NCI-H1436 (cell line): ENCODE measurements around the gene TMEM209.
"Not testable (repeated sequence)": the region's sequence is repeated elsewhere in the genome, so short reads cannot be mapped to it uniquely, and the experiment has no call there.

Experiments
- DNase-seq: peaks from one replicate; lab custom pipeline; 2025; lab: John Stamatoyannopoulos, UW

Gene TMEM209

GRCh38 chr7:130205084-130205947, at the start of gene TMEM209:
TSS of gene TMEM209 (minus strand) at chr7:130205406. CDS start at chr7:130205375, 31 bp downstream.
- DNase-seq: peak; percentile 98

- no peak for DNase-seq
Measured at GRCh38 chr7:130254555-130254954, 49.3 kb upstream of the TMEM209 start.

DNA sequence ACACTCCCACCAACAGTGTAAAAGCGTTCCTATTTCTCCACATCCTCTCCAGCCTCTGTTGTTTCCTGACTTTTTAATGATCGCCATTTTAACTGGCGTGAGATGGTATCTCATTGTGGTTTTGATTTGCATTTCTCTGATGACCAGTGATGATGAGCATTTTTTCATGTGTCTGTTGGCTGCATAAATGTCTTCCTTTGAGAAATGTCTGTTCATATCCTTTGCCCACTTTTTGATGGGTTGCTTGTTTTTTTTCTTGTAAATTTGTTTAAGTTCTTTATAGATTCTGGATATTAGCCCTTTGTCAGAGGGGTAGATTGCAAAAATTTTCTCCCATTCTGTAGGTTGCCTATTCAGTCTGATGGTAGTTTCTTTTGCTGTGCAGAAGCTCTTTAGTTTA, 44.4 kb upstream of the TMEM209 start:
- DNase-seq: not testable (repeated sequence)

GRCh38 chr7:130248842-130249241, 43.6 kb upstream of the TMEM209 start:
- not testable (repeated sequence) for DNase-seq

DNA sequence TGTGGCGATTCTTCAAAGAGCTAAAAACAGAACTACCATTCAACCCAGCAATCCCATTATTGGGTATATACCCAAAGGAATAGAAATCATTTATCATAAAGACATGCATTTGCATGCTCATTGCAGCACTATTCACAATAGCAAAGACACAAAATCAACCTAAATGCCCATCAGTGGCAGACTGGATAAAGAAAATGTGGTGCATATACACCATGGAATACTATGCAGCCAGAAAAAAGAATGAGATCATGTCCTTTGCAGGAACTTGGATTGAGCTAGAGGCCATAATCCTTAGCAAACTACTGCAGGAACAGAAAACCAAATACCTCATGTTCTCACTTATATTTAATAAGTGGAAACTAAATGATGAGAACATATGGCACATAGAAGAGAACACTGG, 41.3 kb upstream of the TMEM209 start:
- DNase-seq: not testable (repeated sequence)

DNA sequence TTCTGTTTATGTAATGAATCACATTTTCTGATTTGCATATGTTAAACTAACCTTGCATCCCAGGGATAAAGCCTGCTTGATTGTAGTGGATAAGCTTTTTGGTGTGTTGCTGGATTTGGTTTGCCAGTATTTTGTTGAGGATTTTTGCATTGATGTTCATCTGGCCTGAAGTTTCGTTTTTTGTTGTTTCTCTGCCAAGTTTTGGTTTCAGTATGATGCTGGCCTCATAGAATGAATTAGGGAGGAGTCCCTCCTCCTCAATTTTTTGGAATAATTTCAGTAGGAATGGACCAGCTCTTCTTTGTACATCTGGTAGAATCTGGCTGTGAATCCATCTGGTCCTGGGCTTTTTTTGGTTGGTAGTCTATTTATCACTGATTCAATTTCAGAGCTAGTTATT, 38.3 kb upstream of the TMEM209 start:
- not testable (repeated sequence) for DNase-seq

DNA sequence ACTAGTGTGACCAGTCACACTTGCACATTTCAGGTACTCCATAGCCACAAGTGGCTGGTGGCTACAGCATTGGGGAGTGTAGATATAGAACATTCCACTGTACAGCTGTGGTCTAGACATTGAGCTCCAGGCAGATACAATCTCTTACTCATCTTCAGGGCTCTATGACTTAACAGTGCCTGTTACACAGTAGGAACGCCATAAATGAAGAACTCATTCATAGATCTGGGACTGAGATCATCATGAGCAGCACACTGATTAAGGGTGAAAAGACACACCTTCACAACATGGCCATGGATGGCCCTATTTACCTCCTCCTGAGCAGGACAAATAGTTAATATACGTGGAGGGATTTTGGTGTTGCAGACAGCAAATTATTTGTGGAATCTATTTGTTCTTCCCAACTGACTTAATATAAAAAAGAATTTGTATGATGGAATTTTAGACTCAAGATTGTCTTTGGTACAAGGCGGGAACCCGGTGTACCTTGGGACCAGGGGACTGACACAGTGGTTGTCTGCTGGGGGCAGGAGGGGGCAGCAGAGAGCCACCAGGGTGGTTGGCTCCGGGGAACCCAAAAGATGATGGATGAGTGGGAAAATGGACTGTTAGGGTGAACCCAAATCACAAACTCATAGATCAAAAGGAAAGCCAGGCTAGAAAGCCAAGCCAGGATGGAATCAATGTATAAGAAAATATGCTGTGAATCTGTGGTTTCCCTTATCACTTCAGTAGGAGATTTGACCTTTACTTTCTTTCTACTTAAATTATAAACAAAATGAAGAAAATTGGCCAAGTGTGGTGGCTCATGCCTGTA, 37.2 kb upstream of the TMEM209 start:
- peak; percentile 28 for DNase-seq

- no peak for DNase-seq
Measured at GRCh38 chr7:130240240-130240639, 35.0 kb upstream of the TMEM209 start.

DNA sequence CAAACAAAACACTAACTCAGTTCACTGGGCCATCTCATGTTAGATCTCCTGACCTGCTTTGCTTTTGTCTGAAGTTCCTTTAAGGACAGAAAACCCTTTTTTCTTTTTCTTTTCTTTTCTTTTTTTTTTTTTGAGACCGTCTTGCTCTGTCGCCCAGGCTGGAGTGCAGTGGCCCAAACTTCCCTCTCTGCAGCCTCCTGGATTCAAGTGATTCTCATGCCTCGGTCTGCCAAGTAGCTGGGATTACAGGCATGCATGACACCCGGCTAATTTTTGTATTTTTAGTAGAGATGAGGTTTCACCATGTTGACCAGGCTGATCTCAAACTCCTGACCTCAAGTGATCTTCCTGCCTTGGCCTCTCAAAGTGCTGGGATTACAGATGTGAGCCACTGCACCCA, 31.2 kb upstream of the TMEM209 start:
- not testable (repeated sequence) for DNase-seq

DNA sequence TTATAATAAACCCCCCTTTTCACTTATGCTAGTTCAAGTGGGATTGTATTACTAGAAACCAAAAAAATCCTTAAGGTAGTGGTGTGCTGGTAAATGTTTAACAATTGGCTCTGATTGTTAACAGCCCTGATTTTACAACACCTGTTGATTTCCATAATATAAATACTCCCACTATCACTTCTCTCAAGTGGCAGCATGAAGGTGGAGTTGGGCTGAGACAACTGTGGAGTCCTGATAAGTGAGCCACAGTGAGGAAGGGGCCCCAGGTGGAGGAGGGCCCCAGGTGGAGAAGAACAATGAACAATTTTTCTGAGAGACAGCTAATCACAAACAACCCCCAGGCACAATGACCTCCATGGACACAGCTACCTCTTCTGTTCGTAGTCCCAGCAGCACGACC, 28.9 kb upstream of the TMEM209 start:
- no peak for DNase-seq

DNA sequence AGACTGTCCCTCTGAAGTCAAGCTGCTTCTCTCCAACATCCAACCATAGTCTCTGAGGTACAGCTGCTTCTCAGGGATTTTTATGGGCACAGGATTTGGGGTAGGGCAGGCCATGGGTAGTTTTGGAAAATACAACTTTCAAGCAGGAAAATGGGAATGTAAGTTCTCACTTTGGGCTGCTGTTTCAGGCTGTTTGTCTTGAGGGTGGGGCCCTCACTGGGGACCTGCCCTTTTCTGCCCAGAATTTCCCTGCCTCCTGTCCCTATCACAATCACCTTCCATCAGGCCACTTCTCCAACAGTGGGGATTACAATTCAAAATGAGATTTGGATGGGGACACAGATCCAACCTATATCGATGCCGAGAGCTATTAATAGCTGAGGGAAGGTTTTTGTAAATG, 27.0 kb upstream of the TMEM209 start:
- DNase-seq: no peak

DNA sequence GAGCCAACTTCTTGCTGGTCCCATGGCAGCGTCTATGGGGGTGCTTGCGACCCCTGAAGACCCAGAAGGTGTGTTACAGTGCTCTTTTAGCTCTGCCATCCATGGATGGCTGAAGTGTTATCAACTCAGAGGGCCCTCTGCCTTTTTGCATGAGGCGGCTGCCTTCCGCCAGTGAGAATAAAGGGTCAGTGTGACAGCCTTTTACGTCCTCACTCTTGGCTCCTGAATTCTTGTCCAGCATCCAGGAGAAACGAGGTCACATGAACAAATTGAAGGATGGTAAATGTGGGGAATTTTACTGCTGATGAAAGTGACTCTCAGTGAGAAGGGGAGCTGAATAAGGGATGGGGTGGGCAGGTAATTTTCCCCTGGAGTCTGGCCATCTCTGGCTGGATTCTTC, 26.6 kb upstream of the TMEM209 start:
- no peak for DNase-seq

DNA sequence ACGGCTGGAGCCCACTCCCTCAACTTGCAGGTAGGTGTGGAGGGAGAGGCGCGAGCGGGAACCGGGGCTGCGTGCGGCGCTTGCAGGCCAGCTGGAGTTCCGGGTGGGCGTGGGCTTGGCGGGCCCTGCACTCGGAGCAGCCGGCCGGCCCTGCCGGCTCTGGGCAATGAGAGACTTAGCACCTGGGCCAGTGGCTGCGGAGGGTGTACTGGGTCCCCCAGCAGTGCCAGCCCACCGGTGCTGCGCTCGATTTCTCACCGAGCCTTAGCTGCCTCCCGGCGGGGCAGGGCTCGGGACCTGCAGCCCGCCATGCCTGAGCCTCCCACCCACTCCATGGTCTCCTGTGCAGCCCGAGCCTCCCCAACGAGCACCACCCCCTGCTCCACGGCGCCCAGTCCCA, 24.8 kb upstream of the TMEM209 start:
- not testable (repeated sequence) for DNase-seq

DNA sequence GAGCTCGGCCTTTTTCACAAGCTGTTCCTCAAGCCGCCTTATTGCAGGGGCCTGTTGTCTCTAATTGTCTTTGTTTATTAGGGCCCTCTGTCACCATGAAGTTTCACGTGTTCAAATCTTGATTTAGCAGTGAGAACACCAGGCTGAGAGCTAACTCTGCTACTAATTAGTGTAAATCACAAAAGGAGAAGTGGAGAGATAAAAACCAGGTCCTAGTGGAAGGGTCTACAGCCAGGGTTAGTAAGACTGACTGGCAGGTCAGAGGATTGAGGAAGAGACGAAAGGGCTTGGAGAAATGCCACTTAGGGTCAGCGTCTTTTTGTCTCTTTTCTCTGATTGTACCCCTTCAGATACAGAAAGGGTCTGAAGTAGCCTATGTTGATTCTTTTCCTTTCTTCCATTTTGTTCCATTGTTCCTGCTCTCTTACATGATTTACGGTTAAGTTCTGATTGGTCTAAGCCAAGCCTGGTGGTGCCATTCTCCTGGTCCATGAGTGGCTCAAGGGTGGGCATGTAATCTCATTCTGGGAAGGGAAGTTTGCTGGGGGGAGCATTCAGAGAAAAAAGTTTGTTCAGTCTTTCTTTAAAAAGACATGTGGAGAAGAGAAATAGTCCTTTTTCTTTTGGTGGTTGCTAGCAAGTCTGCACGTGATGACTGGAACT, 23.8 kb upstream of the TMEM209 start:
- DNase-seq: no peak

DNA sequence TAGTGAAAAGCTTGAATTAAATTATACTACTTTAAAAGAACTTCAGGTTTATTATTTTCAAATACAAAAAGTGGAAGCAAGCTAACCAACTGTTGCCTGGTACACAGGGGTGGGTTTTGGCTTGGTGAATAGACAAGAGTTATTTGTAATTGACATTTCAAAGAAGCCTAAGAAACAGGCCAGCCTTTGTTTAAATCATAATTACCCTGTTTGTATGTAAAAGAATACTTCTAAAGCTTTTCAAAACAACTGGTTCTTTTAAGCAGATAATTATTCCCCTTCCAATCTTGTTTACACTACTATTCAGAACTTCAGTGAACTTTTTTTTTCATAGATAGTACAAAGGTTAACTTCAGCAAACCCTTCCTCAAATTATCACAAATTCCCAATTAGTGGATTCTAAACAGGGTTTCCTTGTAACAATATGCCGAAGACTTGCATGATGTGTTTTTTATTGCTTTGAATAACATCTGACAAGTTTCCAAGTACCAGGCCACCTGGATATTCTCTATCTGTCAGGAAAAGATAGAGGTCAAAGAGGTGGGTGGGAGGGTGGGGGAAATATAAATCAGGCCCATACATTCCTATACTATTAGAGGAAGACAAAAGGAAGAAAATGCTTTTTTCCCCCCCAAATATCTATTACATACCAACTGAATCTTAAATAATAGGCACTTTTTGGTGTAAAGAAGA, 22.8 kb upstream of the TMEM209 start:
- DNase-seq: no peak

DNA sequence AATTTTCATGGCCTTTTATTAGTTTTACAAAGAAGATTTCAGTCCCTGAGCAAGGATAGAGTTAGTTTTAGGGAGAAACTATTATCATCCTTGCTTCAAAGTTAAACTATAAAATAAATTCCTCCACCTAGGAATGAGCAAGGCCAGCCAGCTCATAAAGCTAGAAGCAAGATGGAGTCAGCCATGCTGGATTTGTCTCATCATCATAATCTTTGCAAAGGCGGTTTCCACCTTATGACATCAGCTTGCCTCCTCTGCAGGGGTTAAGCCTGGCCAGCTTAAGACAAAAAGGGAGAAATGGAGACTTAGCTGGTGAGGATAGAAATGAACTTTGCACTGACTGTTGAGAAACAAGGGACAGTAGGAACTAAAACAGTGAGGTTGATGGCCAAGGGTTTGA, 21.1 kb upstream of the TMEM209 start:
- DNase-seq: no peak

- not testable (repeated sequence) for DNase-seq
Measured at GRCh38 chr7:130224923-130225322, 19.7 kb upstream of the TMEM209 start.

GRCh38 chr7:130224210-130224609, 19.0 kb upstream of the TMEM209 start:
- DNase-seq: no peak

DNA sequence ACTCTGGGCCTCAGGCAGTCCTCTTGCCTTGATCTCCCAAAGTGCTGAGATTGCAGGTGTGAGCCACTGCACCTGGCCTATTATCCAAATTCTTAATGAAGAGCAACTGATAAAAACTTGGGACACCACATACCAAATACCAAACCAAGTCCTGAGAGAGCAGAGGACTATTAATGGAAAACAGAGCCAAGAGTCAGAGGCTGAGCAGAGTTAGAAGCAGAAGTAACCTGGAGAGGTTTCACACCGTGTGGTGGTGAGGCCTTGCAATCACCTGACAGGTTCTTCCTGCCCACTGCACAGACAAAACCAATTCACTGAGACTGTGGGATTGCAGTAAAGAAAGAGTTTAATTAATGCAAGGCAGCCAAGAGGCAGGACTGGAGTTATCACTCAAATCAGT, 18.4 kb upstream of the TMEM209 start:
- DNase-seq: no peak

GRCh38 chr7:130221746-130222145, 16.5 kb upstream of the TMEM209 start:
- no peak for DNase-seq

DNA sequence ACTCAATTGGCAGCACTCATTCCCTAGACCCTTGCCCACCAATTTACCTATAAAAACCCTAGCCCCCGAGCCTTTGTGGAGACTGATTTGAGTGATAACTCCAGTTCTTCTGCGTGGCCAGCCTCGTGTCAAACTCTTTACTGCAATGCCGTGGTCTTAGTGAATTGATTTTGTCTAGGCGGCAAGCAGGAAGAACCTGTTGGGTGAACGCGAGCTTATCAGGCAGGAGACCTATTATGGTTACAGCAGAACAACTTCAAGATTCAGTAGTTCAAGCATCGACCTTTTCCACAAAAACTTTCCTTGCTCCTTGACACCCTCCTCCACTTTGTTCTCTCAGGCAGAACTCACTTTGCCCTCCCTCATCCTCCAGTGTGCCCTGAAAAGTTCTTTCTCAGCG, 14.7 kb upstream of the TMEM209 start:
- DNase-seq: no peak
